NCI-H510A (cell line): ENCODE measurements around the gene GNGT2.

Source experiments
- DNase-seq: peaks from one replicate; lab custom pipeline; 2025; lab: John Stamatoyannopoulos, UW

Gene GNGT2

GRCh38 chr17:49210158-49211029 lies at the start of gene GNGT2, which contains the start of gene ABI3:
Gene GNGT2 (minus strand): TSS chr17:49210574. CDS start chr17:49207422, 3,152 bp downstream.
Gene ABI3 (plus strand): TSS chr17:49210707. CDS start chr17:49210725, 18 bp downstream.
- DNase-seq, result no peak

GRCh38 chr17:49259663-49260010 lies 49.3 kb upstream of the GNGT2 start:
- DNase-seq, result no peak

GRCh38 chr17:49258394-49258793 lies 48.0 kb upstream of the GNGT2 start:
- no peak for DNase-seq

- DNase-seq, result no peak
Observed at GRCh38 chr17:49255125-49255524, 44.8 kb upstream of the GNGT2 start.

GRCh38 chr17:49254066-49254465 lies 43.7 kb upstream of the GNGT2 start:
- DNase-seq, result no peak

GRCh38 chr17:49252148-49252695 lies 41.8 kb upstream of the GNGT2 start:
- no peak for DNase-seq

- no peak for DNase-seq
Observed at GRCh38 chr17:49249890-49250522, 39.6 kb upstream of the GNGT2 start.

GRCh38 chr17:49249292-49249794 lies 39.0 kb upstream of the GNGT2 start:
- no peak for DNase-seq

GRCh38 chr17:49247944-49248343 lies 37.6 kb upstream of the GNGT2 start:
- no peak for DNase-seq

- DNase-seq, result no peak
Observed at GRCh38 chr17:49244839-49245238, 34.5 kb upstream of the GNGT2 start.

- DNase-seq, result no peak
Observed at GRCh38 chr17:49242813-49243212, 32.4 kb upstream of the GNGT2 start.

GRCh38 chr17:49241692-49242397 lies 31.5 kb upstream of the GNGT2 start:
- DNase-seq, result no peak

- no peak for DNase-seq
Observed at GRCh38 chr17:49241040-49241439, 30.7 kb upstream of the GNGT2 start.

GRCh38 chr17:49240619-49241018 lies 30.2 kb upstream of the GNGT2 start:
- DNase-seq, result no peak

- no peak for DNase-seq
Observed at GRCh38 chr17:49239963-49240362, 29.6 kb upstream of the GNGT2 start.

- no peak for DNase-seq
Observed at GRCh38 chr17:49235896-49236295, 25.5 kb upstream of the GNGT2 start.

GRCh38 chr17:49234509-49235080 lies 24.2 kb upstream of the GNGT2 start:
- no peak for DNase-seq

- no peak for DNase-seq
Observed at GRCh38 chr17:49231563-49231894, 21.2 kb upstream of the GNGT2 start.

- DNase-seq, result peak; percentile 75
Observed at GRCh38 chr17:49230636-49231562, 20.5 kb upstream of the GNGT2 start, which contains the start of gene PHOSPHO1. Gene PHOSPHO1 (minus strand): TSS chr17:49230787. CDS start chr17:49226691, 4,096 bp downstream.

GRCh38 chr17:49229805-49230600 lies 19.6 kb upstream of the GNGT2 start:
- no peak for DNase-seq
